HG03442 (cell line): Measurements from ENCODE around the gene EMX1.
A peak's percentile ranks its signal among the peaks of the same experiment; 100 is the strongest.

ENCODE experiments used
- ATAC-seq: cut with Tn5 transposase; IDR thresholded peaks from one replicate; pipeline ENCODE4 v1.9.1; 2021; ENCODE audit warnings: mild to moderate bottlenecking, moderate library complexity; ENCODE audit not compliant: unreplicated experiment

The EMX1 gene

DNA sequence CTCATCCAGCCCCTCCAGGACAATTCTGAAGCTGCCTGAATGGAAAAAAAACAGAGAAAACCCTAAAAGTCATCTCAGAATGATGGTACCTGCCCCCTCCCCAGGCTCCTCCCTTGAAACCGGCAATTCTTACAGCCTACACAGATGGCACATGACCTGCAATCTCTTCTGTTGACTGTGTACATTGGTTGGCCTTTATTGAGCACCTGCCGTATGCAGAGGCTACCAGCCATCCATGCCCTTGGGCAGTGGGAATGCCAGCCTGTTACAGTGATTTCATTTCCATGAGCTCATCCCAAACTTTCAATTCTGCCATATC lies 57.1 kb downstream of the EMX1 start:
- ATAC-seq: no peak

DNA sequence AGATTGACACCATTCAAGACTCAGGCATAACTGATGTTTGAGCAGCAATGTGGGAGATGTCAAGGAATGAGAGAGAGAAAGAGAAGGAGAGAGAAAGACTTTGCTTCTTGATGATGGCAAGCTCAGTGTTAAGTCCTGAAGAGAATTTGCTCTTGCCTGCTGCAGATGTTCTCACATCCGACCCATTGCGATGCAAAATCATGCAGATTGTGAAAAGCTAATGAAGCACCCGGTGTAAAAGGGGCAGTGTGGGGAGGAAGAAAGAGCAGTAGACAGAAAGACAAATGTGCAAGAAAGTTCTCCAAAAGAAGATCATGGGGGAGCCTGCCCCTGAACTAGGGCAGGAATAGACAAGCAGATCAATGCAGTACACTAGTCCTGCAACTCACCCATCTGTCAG lies 57.7 kb downstream of the EMX1 start:
- no peak for ATAC-seq

DNA sequence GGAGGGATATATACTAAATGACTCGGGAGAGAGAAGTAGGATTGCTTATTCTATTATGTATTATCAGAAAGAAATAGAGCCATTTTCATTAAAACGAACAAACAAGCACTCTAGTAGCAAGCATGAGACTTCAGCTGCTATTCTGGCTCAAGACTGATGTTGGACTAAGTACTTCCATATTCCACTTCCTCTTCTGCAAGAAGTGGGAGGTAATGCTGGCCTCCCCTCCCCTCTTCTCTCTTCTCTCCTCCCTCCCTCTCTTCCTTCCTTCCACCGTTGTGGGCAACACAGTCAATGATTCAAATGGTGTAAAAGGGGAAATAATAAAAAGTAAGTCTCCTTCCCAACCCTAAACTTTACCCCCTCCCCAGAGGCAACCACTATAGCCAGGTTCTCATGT lies 62.6 kb downstream of the EMX1 start:
- ATAC-seq: peak; percentile 53

DNA sequence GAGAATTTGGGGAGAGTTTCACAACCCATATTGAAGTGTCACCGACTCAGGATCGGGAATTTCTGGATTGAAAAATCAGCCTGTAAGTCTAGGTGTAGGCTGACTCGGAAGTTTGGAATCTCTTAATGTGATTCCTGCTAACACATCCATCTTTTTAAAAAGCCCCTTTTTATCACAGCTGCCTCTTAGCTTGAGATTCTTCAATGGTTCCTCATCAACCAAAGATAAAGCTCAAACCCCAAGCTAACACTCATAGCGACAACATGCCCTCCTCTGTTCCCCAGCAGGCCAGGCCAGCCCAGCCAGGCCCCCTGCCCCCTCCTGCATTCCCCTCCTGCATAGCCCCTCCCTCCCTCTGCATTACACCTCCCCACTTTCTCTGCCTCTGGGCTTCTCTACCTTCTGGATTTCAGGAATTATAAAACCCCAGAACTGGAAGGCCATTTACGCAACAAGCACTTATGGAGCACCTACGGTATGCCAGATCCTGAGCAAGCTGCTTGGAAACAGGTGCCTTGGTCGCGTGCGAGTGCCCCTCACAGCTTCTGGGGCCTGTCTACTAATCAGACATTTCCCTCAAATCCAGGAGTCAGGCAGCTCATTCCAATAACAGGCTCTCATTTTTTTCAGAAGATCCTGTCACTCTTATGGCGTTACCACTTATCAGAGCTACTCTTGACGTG lies 63.4 kb downstream of the EMX1 start:
- no peak for ATAC-seq

DNA sequence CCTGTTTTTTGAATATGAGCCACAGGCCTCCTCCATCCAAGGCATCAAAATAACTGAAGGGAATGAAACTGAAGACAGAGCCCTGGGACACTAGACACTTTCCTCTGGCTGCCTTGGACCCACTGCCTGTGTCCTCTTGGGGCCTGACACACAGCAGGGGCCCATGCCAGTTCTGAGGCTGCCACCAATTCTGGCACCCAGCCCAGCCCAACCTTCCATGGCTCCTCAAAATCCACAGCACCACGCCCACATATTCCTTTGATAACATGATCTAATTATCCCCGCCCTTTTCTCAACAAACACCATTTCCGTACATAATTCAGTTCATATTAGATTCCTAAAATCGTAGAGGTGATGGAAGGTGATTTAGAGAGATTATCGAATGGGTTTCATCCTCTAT lies 64.2 kb downstream of the EMX1 start:
- no peak for ATAC-seq

DNA sequence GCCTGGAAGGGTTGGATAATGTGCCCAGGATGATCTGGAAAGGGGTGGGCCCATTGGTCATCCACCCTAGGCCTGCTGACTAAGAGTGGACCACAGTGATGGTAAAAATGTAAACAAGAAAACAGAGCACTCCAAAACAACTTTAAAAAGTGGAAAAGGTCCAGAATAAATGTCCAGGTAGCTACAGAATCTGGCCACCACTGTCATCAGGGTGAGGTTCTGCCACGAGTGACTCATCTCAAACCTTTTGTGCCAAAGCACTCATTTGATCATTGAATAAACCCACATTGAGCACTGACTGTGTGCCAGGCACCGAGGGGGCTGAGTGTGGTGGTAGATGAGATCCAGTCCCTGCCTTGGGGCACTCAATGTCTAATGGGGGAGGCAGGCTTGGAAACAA lies 64.9 kb downstream of the EMX1 start:
- no peak for ATAC-seq

DNA sequence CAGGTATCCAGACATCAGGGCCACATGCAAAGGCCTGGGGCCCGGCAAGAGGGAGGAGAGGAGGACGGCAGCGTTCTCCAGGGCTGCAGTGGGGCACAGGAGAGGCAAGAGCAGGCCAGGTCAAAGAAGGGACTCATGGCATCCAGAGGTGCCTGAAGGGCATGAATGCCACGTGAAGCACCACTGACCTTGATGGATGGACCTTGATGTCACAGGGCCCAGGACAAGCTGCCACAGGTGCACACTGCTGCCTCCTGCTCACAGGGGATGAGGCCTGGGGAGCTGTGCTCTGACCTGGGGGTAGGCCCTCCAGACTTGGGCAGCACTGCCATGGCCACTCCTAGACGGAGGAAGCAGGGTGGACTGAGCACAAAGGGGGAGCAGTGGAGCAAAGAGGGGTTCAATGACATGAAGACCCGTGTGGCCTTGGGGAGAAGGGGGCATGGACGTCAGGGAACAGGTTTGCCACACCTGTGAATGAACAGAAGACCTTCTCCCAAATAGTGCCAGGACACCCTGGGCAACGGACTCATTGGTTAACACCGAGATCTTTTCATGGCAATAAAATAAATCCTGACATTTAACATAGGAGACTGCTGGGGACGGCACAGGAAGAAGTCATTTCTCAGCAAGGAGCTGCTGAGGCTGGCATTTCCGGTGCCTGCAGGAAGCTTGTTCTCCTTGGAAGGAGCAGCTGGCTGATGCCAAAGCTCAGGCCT lies 65.6 kb downstream of the EMX1 start:
- no peak for ATAC-seq

DNA sequence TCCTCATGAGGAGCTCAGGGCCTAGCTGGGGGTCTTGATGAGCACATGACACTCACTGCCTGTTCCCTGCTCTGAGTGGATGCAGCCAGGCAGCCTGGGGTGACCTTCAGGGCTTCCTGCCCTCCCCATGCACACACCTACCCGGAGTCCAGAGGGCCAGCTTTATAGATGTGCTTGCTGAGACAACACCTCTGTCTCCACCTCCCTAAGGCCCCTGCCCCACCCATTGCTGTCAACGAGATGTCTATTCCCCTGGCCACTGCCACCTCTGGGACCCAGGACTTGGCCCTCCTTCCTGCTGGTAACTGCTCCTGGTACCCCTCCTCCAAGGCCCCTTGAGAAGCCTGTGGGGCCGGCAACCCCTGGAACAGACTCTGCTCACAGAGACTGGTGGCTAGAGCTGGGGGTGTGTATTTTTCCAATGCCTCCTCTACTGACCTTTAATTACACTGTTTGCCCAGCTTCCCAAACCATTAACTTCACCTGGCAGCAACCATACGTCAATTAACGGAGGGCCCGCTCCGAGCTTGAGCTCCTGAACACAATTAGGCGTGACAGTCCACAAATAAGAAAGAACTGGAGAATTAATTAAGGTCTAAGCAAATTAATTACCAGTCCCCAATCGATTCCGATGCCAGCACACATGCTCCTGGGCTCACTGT lies 66.3 kb downstream of the EMX1 start:
- ATAC-seq: no peak

DNA sequence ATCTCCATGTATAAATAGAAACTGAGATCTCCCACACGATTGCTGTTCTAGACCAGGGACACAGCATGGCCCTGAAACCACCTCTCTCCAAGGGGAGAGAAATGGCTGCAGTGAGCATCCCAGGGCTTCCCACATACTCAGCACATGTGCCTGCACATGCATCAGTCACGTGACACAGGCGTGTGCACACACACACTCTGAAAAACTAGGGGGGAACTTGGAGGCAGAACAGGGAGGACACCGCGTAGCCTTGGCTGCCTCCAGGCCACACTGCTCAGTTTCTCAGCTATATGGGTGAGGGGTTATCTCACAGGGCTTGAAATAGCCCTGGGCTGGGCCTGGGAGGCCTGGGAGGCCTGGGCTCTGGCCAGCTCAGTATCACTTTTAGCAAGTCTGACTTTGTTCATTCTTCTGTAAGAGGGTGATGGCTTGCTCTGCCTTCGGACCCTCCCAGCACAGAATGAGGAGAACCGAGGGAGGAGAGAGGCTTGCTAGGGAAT lies 66.9 kb downstream of the EMX1 start:
- no peak for ATAC-seq
